ENCODE measurements around the gene PRSS57.

DNA sequence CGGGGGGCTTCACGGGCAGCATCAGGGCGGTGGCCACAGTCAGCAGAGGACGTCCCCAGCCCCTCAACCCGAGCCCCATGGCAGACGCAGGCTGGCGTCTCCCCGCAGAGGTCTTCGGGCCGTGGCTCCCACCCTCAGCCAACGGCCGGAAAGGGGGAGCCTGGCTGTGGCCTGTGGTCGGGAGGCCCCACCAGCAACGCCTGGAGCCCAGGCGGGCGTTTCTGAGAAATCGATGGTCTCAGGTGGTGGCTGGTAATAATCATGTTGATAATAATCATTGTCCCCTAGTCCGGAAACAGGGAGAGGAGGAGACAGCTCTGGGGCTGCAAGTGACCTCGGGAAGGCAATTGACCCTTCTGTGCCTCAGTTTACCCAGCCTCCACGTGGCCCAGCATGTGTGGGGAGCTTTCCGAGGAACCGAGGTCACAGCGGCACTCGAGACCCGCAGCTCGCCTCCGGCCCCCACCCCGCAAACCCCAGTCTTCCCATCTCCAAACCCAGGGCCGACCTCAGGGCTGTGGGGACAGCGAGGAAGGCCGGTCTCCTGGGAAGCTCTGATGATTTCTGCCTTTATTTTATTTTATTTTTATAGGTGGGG is at the start of gene PRSS57:
- TF ChIP-seq, protein P1, sequence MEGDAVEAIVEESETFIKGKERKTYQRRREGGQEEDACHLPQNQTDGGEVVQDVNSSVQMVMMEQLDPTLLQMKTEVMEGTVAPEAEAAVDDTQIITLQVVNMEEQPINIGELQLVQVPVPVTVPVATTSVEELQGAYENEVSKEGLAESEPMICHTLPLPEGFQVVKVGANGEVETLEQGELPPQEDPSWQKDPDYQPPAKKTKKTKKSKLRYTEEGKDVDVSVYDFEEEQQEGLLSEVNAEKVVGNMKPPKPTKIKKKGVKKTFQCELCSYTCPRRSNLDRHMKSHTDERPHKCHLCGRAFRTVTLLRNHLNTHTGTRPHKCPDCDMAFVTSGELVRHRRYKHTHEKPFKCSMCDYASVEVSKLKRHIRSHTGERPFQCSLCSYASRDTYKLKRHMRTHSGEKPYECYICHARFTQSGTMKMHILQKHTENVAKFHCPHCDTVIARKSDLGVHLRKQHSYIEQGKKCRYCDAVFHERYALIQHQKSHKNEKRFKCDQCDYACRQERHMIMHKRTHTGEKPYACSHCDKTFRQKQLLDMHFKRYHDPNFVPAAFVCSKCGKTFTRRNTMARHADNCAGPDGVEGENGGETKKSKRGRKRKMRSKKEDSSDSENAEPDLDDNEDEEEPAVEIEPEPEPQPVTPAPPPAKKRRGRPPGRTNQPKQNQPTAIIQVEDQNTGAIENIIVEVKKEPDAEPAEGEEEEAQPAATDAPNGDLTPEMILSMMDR (conservative IDR thresholded peaks at IDR 0.05; ENCODE audit: low read depth, low read length) = no peak
- TF ChIP-seq CHD1 (IDR thresholded peaks at IDR 0.05; ENCODE audit: low read depth, low read length) (no peak), SMC3 (IDR thresholded peaks at IDR 0.05; ENCODE audit: low read depth, low read length) (no peak), RAD21 (IDR thresholded peaks at IDR 0.05; ENCODE audit: low read length) (no peak), MAFK (IDR thresholded peaks at IDR 0.05; ENCODE audit: low read depth, low read length) (no peak), POLR2A (IDR thresholded peaks at IDR 0.05; ENCODE audit: low read depth, low read length) (no peak), FOS (IDR thresholded peaks at IDR 0.05; ENCODE audit: low read depth, low read length) (no peak), NFE2L2 (IDR thresholded peaks at IDR 0.05; ENCODE audit: low read depth, low read length) (no peak), MXI1 (IDR thresholded peaks at IDR 0.05; ENCODE audit: borderline replicate concordance, low read depth, low read length) (no peak), RFX5 (IDR thresholded peaks at IDR 0.05; ENCODE audit: low read depth, low read length) (no peak), CEBPB (IDR thresholded peaks at IDR 0.05; ENCODE audit: low read depth, low read length) (no peak), MAZ (IDR thresholded peaks at IDR 0.05; ENCODE audit: borderline replicate concordance, low read depth, low read length) (no peak), BHLHE40 (IDR thresholded peaks at IDR 0.05; ENCODE audit: low read depth, low read length) (no peak)

All from IMR-90 (cell line).